ENCODE measurements around the gene TMEM63A.
"Not testable (repeated sequence)": the region's sequence is repeated elsewhere in the genome, so short reads cannot be mapped to it uniquely, and the experiment has no call there.

Gene TMEM63A

DNA sequence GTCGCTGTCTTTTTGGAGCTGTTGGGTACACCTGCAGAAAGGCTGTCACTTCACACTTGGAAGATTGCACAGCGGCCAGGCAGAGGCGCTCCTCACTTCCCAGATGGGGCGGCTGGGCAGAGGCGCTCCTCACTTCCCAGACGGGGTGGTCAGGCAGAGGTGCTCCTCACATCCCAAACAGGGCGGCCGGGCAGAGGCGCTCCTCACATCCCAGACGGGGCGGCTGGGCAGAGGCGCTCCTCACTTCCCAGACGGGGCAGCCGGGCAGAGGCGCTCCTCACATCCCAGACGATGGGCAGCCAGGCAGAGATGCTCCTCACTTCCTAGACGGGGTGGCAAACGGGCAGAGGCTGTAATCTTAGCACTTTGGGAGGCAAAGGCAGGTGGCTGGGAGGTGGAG, 86.1 kb downstream of the TMEM63A start:
- peaks cover 25% of the 10 kb centered on the region for H3K36me3 Mint-ChIP-seq
- H3K4me1 Mint-ChIP-seq, H3K9me3 Mint-ChIP-seq, H3K27ac Mint-ChIP-seq, H3K4me3 Mint-ChIP-seq, H3K27me3 Mint-ChIP-seq: not testable (repeated sequence)
